Amygdala (tissue), 56 donors: ENCODE measurements around the gene SCN8A.
A peak's percentile ranks its signal among the peaks of the same experiment; 100 is the strongest.
"Not testable (repeated sequence)": the region's sequence is repeated elsewhere in the genome, so short reads cannot be mapped to it uniquely, and the experiment has no call there.

Source experiments
- DNase-seq, 56 donors: peaks; one replicate each; lab custom pipeline; 2025; lab: John Stamatoyannopoulos, UW

Gene SCN8A

DNA sequence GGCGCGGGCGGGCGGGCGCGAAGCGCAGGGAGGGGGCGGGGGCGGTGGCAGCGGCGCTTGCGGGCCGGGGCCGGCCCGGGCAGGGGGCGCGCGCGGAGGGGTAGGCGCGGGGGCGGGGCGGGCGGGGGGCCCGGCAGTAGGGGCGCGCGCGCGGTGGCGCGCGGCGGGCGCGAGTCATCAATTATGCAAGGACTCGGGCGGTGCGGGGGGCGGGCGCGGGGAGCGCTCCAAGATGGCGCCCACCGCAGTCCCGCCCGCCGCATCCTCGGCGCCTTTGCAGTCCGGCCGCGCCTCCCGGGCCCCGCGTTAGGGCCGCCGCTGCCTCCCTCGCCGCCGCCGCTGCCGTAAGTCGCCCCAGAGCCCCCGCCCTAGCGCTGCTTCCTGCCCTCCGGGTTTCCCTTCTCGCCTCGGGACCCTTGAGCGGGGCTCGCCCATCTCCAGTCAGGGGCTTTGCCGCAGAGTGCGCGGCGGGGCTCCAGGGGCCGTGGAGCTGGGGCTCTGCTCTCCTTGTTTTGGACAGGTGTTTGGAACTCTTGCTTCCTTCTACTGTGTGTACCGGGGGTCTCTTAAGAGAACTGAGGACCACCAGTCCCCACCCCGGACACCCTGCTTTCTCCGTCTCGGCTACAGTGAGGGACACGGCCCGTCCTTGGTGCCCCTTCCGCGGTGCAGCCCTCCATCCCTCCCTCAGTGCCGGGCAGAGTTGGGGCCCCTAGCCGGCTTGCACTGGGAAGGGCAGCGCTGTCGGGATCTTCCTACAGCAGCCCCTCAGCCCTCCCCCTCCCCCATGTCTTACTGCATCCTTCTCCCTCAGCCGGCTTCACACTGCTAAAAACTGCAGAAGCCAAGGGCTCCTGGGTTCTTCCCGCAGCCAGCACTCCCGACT, at the start of gene SCN8A:
Gene SCN8A (plus strand): TSS at position 218 of the 886 bp plus-strand sequence. CDS start 71,585 bp downstream, outside the sequence.
- DNase-seq = peak in 39 of 56 donors; percentile 12 to 79 (median 53)

DNA sequence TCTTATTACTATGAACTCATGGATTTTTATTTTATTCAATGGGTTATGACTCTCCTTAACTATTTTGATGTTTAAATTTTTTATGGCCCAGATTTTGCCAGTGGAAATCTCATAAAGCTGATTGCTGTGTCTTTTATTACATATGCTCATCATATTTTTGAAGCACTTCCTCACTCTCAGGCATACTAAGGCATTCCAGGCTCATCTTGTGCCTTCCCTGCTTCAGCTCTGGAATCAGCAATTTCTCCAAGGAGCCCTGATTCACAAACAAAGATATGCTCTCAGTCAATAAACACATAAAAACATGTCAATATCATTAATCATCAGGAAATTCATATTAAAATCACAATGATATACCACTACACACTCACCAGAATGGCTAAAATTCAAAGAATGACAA, 44.9 kb upstream of the SCN8A start:
- no peak for DNase-seq

DNA sequence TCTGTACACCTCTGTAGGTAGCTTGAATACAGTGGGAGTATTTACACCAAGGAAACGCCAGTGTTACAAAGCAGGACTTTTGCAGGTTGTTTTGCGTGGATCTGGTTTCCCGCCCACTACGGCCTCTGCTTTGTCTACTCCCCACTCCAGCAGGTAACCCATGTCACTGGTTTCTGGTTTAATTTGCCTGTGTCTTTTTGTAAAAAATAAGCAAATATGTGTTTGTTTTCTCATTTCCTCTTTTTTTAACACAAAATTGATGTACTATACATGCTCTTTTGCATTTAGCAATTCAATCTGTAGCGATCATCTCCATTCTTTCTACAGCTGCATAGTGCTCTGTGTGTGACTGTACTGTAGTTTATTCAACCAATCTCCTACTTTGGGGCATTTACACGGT, 43.4 kb upstream of the SCN8A start:
- DNase-seq = no peak

GRCh38 chr12:51548241-51548640, 42.8 kb upstream of the SCN8A start:
- no peak for DNase-seq

- no peak for DNase-seq
Observed at GRCh38 chr12:51549637-51550036, 41.4 kb upstream of the SCN8A start.

GRCh38 chr12:51568271-51569032, 22.6 kb upstream of the SCN8A start:
- DNase-seq = not testable (repeated sequence)

DNA sequence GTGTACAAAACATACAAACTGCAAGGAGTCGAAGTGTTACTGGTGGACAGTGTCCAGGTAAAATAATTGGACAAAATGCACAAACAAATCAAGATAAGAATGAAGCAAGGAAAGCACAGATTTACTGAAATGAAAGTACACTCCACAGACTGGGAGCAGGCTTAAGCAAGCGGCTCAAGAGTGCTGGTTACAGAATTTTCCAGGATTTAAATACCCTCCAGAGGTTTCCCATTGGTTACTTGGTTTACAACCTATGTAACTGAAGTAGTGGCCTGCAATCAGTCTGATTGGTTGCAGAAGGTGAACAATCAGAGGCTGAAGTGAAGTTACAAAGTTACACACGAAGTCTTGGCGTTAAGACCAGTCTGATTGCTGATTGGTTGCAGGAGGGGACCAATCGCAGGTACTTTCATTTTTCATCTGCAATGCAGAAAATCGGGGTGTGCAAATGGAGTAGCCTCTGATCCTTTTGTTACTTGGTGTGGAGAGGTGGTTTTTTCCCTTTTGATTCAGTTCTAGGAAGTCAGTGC, 11.6 kb upstream of the SCN8A start:
- DNase-seq = no peak

DNA sequence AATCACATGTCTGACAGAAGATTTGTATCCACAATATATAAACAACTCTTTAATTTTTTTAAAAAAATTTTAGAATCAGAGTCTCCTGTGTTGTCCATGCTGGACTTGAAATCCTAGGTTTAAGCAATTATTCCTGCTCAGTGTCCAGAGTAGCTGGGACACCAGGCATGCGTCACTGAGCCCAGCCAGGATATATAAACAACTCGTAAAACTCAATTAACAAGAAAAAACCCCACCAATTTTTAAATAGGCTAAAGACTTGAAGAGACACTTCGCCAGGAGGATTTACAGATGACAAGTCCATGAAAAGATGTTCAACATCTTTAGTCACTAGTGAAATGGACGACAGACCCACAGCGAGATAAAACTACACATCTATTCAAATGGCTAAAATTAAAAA, 2.0 kb upstream of the SCN8A start:
- DNase-seq = no peak

- peak in 1 of 56 donors; percentile 3 for DNase-seq
Observed at GRCh38 chr12:51589557-51590176, 1.4 kb upstream of the SCN8A start.

DNA sequence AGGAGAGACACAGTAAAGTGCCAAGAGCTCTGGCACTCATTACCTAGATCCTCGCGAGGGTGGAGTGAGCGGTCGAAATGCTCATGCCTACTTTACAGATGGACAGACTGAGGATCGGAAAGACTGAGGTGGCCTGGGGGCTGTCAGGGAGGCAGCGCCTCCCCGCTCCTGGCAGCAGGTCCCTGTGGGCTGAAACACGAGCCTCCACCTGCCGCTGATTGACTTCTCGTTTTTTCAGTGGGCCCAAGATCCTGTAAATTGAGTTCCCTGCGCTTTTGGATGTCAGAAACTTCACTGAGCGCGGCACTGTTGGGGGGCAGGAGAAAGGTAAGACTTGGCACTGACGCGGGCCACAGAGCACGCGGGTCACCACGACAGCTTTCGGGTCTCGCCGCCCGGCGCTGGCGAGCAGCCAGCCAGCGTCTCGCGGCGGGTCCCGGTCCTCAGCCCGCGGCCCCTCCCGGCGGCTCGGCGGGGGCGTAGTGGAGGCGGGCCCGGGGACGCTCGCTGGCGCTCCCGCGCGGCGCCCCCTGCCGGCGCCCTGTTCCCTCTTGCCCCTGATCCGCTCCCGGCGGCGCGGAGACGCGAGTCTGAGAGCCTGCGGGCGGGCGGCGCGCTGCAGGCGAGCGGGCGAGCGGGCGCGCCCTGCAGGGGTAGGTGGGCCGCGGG, 552 bp upstream of the SCN8A start:
- DNase-seq = peak in 40 of 56 donors; percentile 15 to 80 (median 50)

GRCh38 chr12:51592034-51592705, 1.1 kb downstream of the SCN8A start:
- DNase-seq = peak in 1 of 56 donors; percentile 36

- DNase-seq = no peak
Observed at GRCh38 chr12:51593021-51593420, 2.0 kb downstream of the SCN8A start.

DNA sequence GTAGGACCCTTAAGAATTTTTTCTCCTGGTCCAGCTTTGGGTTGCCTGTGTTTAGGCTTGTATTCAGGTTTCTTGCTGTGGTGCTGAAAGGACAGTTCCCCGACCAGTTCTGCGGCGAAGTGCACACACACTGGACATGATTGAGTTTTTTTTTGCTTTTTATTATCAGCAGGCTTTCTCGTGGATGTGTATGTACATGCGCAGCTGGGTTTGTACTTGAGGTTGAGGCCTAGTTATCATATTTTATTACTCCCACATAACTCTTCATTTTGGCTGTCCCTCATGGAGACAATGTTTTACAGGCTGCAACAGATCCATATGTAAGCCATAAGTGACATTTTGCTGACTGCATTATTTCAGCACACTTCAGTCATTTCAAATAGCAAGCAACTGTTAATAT, 2.5 kb downstream of the SCN8A start:
- DNase-seq = peak in 2 of 56 donors; percentile 17 to 20

- no peak for DNase-seq
Observed at GRCh38 chr12:51598156-51598555, 7.1 kb downstream of the SCN8A start.

DNA sequence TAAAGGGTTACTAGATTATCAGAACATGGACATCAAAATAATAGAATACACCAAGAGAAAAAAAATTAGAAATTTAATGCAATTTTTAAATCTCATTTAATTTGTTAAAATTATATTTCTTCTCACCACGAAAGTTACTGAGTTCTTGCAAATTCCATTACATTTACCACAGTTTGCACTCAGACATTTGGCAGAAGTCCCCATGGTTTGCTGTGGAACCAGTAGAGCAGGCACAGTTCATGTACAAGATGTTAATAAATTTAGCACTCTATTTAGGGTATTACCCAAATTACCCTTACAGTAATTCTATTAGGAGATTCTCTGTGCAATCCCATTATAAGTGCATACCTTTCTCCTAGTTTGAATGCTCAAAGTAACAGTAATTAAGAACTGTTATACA, 9.7 kb downstream of the SCN8A start:
- DNase-seq = no peak

GRCh38 chr12:51601241-51601640, 10.2 kb downstream of the SCN8A start:
- no peak for DNase-seq

DNA sequence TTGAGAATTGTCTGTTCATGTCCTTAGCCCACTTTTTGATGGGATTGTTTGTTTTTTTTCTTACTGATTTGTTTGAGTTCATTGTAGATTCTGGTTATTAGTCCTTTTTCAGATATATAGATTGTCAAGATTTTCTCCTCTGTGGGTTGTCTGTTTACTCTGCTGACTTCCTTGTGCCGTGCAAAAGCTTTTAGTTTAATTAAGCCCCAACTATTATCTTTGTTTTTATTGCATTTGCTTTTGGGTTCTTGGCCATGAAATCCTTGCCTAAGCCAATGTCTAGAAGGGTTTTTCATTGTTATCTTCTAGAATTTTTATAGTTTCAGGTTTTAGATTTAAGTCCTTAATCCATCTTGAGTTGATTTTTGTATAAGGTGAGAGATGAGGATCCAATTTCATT, 14.9 kb downstream of the SCN8A start:
- not testable (repeated sequence) for DNase-seq

DNA sequence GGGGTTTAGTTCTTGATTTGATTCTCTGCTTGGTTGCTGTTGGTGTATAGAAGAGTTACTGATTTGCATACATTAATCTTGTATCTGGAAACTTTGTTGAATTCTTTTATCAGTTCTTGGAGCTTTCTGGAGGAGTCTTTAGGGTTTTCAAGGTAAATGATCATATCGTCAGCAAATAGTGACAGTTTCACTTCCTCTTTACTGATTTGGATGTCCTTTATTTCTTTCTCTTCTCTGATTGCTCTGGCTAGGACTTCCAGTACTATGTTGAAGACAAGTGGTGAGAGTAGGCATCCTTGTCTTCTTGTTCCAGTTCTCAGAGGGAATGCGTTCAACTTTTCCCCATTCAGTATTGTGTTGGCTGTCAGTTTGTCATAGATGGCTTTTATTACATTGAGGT, 16.2 kb downstream of the SCN8A start:
- not testable (repeated sequence) for DNase-seq

- DNase-seq = no peak
Observed at GRCh38 chr12:51620448-51620847, 29.4 kb downstream of the SCN8A start.
